ENCODE measurements around the gene MYF5.

DNA sequence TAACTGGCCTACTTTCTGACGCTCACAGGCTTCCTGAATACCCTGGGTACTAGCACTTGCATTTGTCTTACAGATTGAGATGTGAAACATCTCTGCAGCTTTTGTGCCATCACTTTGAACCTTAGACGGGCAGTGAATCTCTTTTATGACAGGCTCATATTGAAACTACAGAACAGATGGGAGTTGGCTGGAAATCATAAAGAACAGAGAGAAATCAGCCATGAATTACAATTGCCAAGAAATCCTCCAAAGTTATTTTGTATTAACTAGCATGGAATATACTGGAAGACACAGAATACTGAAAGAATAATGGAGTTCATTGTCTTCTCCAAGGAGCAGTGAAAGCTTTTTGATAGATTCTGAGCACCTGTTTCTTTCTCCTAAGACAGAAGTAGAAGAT, 32.7 kb downstream of the MYF5 start:
- TF ChIP-seq, protein P1, sequence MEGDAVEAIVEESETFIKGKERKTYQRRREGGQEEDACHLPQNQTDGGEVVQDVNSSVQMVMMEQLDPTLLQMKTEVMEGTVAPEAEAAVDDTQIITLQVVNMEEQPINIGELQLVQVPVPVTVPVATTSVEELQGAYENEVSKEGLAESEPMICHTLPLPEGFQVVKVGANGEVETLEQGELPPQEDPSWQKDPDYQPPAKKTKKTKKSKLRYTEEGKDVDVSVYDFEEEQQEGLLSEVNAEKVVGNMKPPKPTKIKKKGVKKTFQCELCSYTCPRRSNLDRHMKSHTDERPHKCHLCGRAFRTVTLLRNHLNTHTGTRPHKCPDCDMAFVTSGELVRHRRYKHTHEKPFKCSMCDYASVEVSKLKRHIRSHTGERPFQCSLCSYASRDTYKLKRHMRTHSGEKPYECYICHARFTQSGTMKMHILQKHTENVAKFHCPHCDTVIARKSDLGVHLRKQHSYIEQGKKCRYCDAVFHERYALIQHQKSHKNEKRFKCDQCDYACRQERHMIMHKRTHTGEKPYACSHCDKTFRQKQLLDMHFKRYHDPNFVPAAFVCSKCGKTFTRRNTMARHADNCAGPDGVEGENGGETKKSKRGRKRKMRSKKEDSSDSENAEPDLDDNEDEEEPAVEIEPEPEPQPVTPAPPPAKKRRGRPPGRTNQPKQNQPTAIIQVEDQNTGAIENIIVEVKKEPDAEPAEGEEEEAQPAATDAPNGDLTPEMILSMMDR (IDR thresholded peaks at IDR 0.05): no peak
- no peak for TF ChIP-seq POLR2A (IDR thresholded peaks at IDR 0.05)
